HepG2 (cell line): ENCODE results near the gene DPP7.

ENCODE experiments used
- CBX2 ChIP-seq, 2 experiments: fragments of 200-600 bp in 1 of 2; sonication (generic); formaldehyde crosslinking in 1 of 2; IDR thresholded peaks; 2 replicates each; pipeline versions ENCODE4 v1.7.0 to v1.8.1; 2018 to 2022; ENCODE audit warnings: low read depth in 2 of 2, low read length in 1 of 2, mild to moderate bottlenecking in 1 of 2, missing genetic modification reagents in 1 of 2
- CREB1 ChIP-seq, 2 experiments: fragments of 450-650 bp in 1 of 2; IDR thresholded peaks; 2 replicates each; pipeline ENCODE4 v1.6.1; 2016 to 2017; ENCODE audit warnings: control low read depth in 1 of 2, mild to moderate bottlenecking in 1 of 2, missing compliant biosample characterization in 1 of 2, missing genetic modification characterization in 1 of 2
- CTCF ChIP-seq: sonication (generic); formaldehyde crosslinking; IDR thresholded peaks from 2 replicates; pipeline ENCODE4 v1.5.0; 2020; ENCODE audit warnings: mild to moderate bottlenecking, missing genetic modification reagents, moderate library complexity
- HDAC1 ChIP-seq: sonication (generic); formaldehyde crosslinking; IDR thresholded peaks from 2 replicates; pipeline ENCODE4 v1.5.1; 2020; ENCODE audit warnings: mild to moderate bottlenecking, missing genetic modification reagents
- POLR2A ChIP-seq, 2 experiments: IDR thresholded peaks; 2 replicates each; pipeline ENCODE4 v1.6.1; 2011; ENCODE audit warnings: low read depth in 2 of 2, low read length in 2 of 2, mild to moderate bottlenecking in 1 of 2, moderate library complexity in 1 of 2; ENCODE audit not compliant: insufficient read depth in 1 of 2
- SAP130 ChIP-seq: IDR thresholded peaks from 2 replicates; pipeline ENCODE4 v1.6.1; 2016; ENCODE audit warnings: low read depth
- SIN3B ChIP-seq: fragments of 150-350 bp; IDR thresholded peaks from 2 replicates; pipeline ENCODE4 v1.6.1; 2014; ENCODE audit warnings: low read length
- TCF12 ChIP-seq, 2 experiments: fragments of 450-650 bp in 1 of 2; sonication (generic) in 1 of 2; formaldehyde crosslinking in 1 of 2; IDR thresholded peaks; 2 replicates each; pipeline versions ENCODE4 v1.6.1 to v1.8.0; 2017 to 2022; ENCODE audit warnings: antibody characterized with exemption in 1 of 2, mild to moderate bottlenecking in 1 of 2, missing genetic modification reagents in 1 of 2, moderate library complexity in 1 of 2
- YY1 ChIP-seq: IDR thresholded peaks from 2 replicates; pipeline ENCODE4 v1.6.1; 2011; ENCODE audit warnings: low read length, low read depth, moderate library complexity, mild to moderate bottlenecking; ENCODE audit not compliant: insufficient read depth, insufficient replicate concordance
- ZNF451 ChIP-seq: sonication (generic); formaldehyde crosslinking; IDR thresholded peaks from 2 replicates; pipeline ENCODE4 v1.5.0; 2020; ENCODE audit warnings: mild to moderate bottlenecking, missing genetic modification reagents
- ZNF460 ChIP-seq: sonication (generic); formaldehyde crosslinking; IDR thresholded peaks from 2 replicates; pipeline ENCODE4 v1.5.1; 2020; ENCODE audit warnings: missing genetic modification reagents, mild to moderate bottlenecking, borderline replicate concordance

GRCh38 chr9:137106662-137107250, 7.8 kb downstream of the DPP7 start:
- TF ChIP-seq YY1 (no peak), SIN3B (no peak), CBX2 (IDR thresholded peaks at IDR 0.05; ENCODE audit: low read depth, low read length) (no peak), CBX2 (CRISPR knock-in tag; IDR thresholded peaks at IDR 0.05; ENCODE audit: low read depth) (no peak), CTCF (no peak), HDAC1 (CRISPR knock-in tag) (no peak), ZNF451 (no peak), POLR2A (IDR thresholded peaks at IDR 0.05; ENCODE audit: insufficient read depth in 1 of 2, low read depth in 2 of 2, low read length in 2 of 2) (no peak), SAP130 (CRISPR knock-in tag) (no peak), ZNF460 (CRISPR knock-in tag) (no peak), CREB1 (IDR thresholded peaks at IDR 0.05) (no peak), CREB1 (CRISPR knock-in tag; IDR thresholded peaks at IDR 0.05) (no peak), TCF12 (IDR thresholded peaks at IDR 0.05) (no peak), TCF12 (CRISPR knock-in tag; IDR thresholded peaks at IDR 0.05) (no peak)
